Measurements from ENCODE around the gene PLD6.

GRCh38 chr17:17191961-17192381, 14.2 kb downstream of the PLD6 start:
- TF ChIP-seq POLR2AphosphoS5 (IDR thresholded peaks at IDR 0.05) = no peak
- TF ChIP-seq CTCF (IDR thresholded peaks at IDR 0.05) = no peak
